Astrocyte of the spinal cord (primary cell): Measurements from ENCODE around the gene PTK6.
"Not testable (repeated sequence)": the region's sequence is repeated elsewhere in the genome, so short reads cannot be mapped to it uniquely, and the experiment has no call there.

Experiments used
- DNase-seq: peaks from one replicate; pipeline ENCODE4 v3.0.0; 2011; ENCODE audit warnings: low read depth, low spot score
- H3K4me3 ChIP-seq: 2 replicates; pipeline ENCODE4 v1.5.1; 2011; ENCODE audit warnings: low read depth, mild to moderate bottlenecking, low read length, moderate library complexity
- in situ Hi-C: cut with HindIII; loops from 2 replicates; pipeline ENCODE4 v1.10.0; 2017; ENCODE audit warnings: low sequenced_read_pairs
- TF ChIP-seq, protein P1 (sequence below): IDR thresholded peaks from 2 replicates; pipeline ENCODE4 v1.5.1; 2012; ENCODE audit warnings: low read depth, mild to moderate bottlenecking, low read length, inconsistent platforms

The PTK6 gene

DNA sequence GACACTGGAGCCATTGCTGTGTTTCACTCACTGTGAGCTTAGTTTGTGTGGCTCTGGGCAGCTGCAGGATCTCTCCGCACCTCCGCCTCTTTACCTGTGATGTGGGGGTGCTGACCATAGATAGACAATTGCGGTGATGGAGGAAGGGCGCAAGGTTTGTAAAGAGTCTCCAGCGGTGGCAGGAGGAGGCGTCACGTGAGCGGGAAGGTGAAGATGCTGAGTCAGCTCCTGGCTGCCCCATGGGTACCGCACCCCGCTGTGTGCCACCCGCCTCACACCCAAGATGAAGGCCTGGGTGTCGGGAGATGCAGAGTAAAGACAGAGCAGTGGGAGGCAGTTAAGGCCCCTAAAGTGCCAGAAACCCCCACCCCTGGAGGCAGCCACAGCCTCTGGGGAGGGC is 55.7 kb downstream of the PTK6 start:
- DNase-seq: no peak
- TF ChIP-seq, protein P1, sequence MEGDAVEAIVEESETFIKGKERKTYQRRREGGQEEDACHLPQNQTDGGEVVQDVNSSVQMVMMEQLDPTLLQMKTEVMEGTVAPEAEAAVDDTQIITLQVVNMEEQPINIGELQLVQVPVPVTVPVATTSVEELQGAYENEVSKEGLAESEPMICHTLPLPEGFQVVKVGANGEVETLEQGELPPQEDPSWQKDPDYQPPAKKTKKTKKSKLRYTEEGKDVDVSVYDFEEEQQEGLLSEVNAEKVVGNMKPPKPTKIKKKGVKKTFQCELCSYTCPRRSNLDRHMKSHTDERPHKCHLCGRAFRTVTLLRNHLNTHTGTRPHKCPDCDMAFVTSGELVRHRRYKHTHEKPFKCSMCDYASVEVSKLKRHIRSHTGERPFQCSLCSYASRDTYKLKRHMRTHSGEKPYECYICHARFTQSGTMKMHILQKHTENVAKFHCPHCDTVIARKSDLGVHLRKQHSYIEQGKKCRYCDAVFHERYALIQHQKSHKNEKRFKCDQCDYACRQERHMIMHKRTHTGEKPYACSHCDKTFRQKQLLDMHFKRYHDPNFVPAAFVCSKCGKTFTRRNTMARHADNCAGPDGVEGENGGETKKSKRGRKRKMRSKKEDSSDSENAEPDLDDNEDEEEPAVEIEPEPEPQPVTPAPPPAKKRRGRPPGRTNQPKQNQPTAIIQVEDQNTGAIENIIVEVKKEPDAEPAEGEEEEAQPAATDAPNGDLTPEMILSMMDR: no peak
- in situ Hi-C loops: no loop called here
- H3K4me3 ChIP-seq: no peak overlapping the region

DNA sequence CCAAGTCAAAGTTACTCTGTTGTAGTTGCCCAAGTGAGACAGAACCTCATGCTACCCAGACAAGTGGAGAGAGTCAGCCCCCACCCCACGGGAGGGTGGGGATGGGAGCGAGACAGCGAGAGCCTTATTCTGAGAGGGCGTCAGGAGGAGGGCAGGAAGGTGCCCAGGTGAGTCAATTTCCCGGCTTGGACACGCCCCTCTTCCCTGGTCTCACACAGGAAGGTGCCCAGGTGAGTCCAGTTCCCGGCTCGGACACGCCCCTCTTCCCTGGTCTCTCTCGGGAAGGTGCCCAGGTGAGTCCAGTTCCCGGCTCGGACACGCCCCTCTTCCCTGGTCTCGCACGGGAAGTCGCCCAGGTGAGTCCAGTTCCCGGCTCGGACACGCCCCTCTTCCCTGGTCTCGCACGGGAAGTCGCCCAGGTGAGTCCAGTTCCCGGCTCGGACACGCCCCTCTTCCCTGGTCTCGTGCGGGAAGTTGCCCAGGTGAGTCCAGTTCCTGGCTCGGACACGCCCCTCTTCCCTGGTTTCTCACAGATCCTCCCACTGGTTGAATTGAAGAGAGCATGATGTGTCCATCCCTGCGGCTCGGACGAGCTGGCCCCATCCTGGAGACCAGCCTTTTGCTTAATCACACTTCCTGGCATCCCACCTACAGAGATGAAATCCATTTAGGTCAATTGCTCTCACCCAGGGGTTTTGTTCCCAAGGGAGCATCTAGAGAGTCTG is 57.3 kb downstream of the PTK6 start:
- in situ Hi-C loops, H3K4me3 ChIP-seq, DNase-seq: not testable (repeated sequence)

DNA sequence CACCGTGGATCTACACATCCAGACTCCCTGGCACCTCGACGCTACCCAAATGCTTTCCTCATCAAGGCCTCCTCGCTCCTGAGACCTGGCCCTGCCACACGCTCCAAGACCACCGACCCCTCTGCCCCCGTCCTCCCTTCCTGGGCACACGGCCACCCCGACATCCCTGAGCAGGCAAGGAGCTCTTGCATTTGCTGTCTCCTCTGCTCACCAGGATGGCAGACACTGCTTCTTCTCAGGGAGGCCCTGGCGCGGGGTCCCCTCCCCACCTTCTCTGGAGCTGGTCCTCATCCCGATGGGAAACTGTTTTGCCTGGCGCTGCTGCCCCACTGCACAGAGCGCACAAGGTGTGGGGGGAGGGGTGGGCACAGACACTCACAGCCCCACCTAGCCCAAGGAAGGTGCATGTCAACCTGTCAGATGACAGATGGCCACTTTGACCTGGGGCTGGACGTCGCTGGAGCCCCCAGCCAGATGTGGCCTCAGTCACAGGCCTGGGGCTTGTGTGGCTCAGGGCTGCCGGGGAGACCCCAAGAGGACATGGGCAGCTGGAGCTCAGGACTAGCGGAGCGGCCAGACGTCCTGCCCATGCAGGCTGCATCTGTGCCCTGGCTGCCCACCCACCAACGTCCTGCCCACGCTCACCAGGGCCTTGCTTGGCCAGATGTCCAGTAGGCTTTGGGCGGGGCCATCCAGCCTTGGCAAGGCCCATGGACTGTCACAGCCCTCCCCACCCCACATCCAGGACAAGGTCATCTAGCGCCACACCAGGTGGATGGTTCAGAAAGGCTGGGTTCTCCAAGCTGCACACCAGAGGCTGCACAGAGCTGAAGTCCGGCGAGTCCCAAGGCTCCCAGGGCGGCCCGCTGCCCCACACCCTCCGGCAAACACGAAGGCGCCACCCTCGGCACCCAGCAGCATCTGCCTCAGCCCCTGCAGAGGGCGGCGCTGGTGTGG is 58.6 kb downstream of the PTK6 start:
- H3K4me3 ChIP-seq: no peak overlapping the region
- in situ Hi-C loops: no loop called here
- TF ChIP-seq, protein P1: no peak
- DNase-seq: no peak
